WTC11 (cell line): ENCODE data around the gene ABCC2.

ENCODE experiments used
- ATF1 ChIP-seq: sonication (generic); formaldehyde crosslinking; IDR thresholded peaks from 2 replicates; pipeline ENCODE4 v1.8.1; 2023; ENCODE audit warnings: mild to moderate bottlenecking, moderate library complexity, missing genetic modification reagents
- CTCF ChIP-seq: fragments of 200-600 bp; IDR thresholded peaks from 2 replicates; pipeline ENCODE4 v1.8.0; 2022; ENCODE audit warnings: antibody characterized with exemption
- OVOL2 ChIP-seq: fragments of 250-450 bp; sonication (Bioruptor Pico); IDR thresholded peaks from 2 replicates; pipeline ENCODE4 v1.9.0; 2021; ENCODE audit warnings: mild to moderate bottlenecking, borderline replicate concordance
- TP53 ChIP-seq: sonication (generic); formaldehyde crosslinking; IDR thresholded peaks from 2 replicates; pipeline ENCODE4 v1.8.1; 2023; ENCODE audit warnings: mild to moderate bottlenecking, missing genetic modification reagents

- TF ChIP-seq TP53 (CRISPR knock-in tag) = no peak
- TF ChIP-seq ATF1 (CRISPR knock-in tag) = no peak
- no peak for TF ChIP-seq CTCF
- TF ChIP-seq OVOL2 (CRISPR knock-in tag) = no peak
Measured at GRCh38 chr10:99807786-99808185, 25.3 kb downstream of the ABCC2 start.
